Lower leg skin (tissue), 4 donors: Measurements from ENCODE around the gene GRIN2D. TPM values are rescaled to one million over a fixed set of nuclear protein-coding genes. Genes with fewer than 3 reads are reported as not detected.

Experiments
- DNase-seq, 2 donors: peaks; one replicate each; pipeline ENCODE4 v3.0.0-alpha.2; 2019; ENCODE audit warnings: low spot score in 2 of 2
- H3K4me3 ChIP-seq: fragments of 200-600 bp; sonication (generic); 2 replicates; pipeline ENCODE4 v1.5.1; 2017; ENCODE audit warnings: mild to moderate bottlenecking, low read depth; ENCODE audit not compliant: poor library complexity, severe bottlenecking
- CTCF ChIP-seq, 3 donors: fragments of 450-650 bp; IDR thresholded peaks; one replicate each; pipeline ENCODE4 v1.5.1; 2016; ENCODE audit warnings: antibody characterized with exemption in 3 of 3, mild to moderate bottlenecking in 3 of 3, moderate library complexity in 2 of 3
- POLR2A ChIP-seq, 2 donors: fragments of 450-650 bp; IDR thresholded peaks; one replicate each; pipeline ENCODE4 v1.6.1; 2016 to 2017; ENCODE audit warnings: antibody characterized with exemption in 2 of 2, mild to moderate bottlenecking in 1 of 2, moderate library complexity in 1 of 2
- WGBS, 2 donors: methylation state at CpG; one replicate each; pipeline ENCODE4 v1.1.5; 2018; 5-methylcytosine and 5-hydroxymethylcytosine counted together
- intact Hi-C: fragments of 100-400 bp; cut with DNase I; formaldehyde crosslinking; loops from one replicate; pipeline ENCODE4 v1.15.0; 2023; ENCODE audit warnings: low total_unique reads
- total RNA-seq, 4 donors: library from RNA; depleted of rRNA; stranded (reverse); fragments of >200 nt; gene quantifications; one replicate each; pipeline ENCODE4 v1.1.0, GENCODE V29; 2016

Gene GRIN2D
- total RNA-seq, 4 donors from 2014 or later, result 0.17 to 0.47 (median 0.42) TPM

- TF ChIP-seq POLR2A (IDR thresholded peaks at IDR 0.05) (no peak), CTCF (IDR thresholded peaks at IDR 0.05) (no peak)
- WGBS, 2 donors, result 36 to 47% methylated on average over 16 of the region's 16 CpGs
- H3K4me3 ChIP-seq, result no peak overlapping the region
- DNase-seq, result peak; percentile 58 to 90
- intact Hi-C loops, result no loop called here
These were observed 28.1 kb downstream of the GRIN2D start for GRCh38 chr19:48421548-48421947.

- intact Hi-C loops, result no loop called here
- no peak for DNase-seq
- 48% methylated on average over 8 of the region's 8 CpGs for WGBS, 2 donors
- H3K4me3 ChIP-seq, result no peak overlapping the region
- TF ChIP-seq CTCF (IDR thresholded peaks at IDR 0.05), result no peak
These were observed 31.3 kb downstream of the GRIN2D start for GRCh38 chr19:48424694-48425219.

- H3K4me3 ChIP-seq, result no peak overlapping the region
- no peak for DNase-seq
- 92 to 100% methylated on average over 1 of the region's 1 CpG for WGBS, 2 donors
- intact Hi-C loops, result no loop called here
- no peak for TF ChIP-seq POLR2A (IDR thresholded peaks at IDR 0.05)
- TF ChIP-seq CTCF (IDR thresholded peaks at IDR 0.05), result no peak
These were observed 35.2 kb downstream of the GRIN2D start for GRCh38 chr19:48428670-48429069.

- 59 to 80% methylated on average over 8 of the region's 8 CpGs for WGBS, 2 donors
- TF ChIP-seq POLR2A (IDR thresholded peaks at IDR 0.05) (no peak), CTCF (IDR thresholded peaks at IDR 0.05) (no peak)
- intact Hi-C loops, result no loop called here
- no peak overlapping the region for H3K4me3 ChIP-seq
- DNase-seq, result no peak
These were observed 39.9 kb downstream of the GRIN2D start for GRCh38 chr19:48433337-48433736.

- WGBS, 2 donors, result 91 to 94% methylated on average over 5 of the region's 5 CpGs
- DNase-seq, result no peak
- TF ChIP-seq CTCF (IDR thresholded peaks at IDR 0.05) (no peak), POLR2A (IDR thresholded peaks at IDR 0.05) (no peak)
- intact Hi-C loops, result no loop called here
- H3K4me3 ChIP-seq, result no peak overlapping the region
These were observed 43.1 kb downstream of the GRIN2D start for GRCh38 chr19:48436586-48436985.
